ENCODE data around the gene SMURF2.

The SMURF2 gene

DNA sequence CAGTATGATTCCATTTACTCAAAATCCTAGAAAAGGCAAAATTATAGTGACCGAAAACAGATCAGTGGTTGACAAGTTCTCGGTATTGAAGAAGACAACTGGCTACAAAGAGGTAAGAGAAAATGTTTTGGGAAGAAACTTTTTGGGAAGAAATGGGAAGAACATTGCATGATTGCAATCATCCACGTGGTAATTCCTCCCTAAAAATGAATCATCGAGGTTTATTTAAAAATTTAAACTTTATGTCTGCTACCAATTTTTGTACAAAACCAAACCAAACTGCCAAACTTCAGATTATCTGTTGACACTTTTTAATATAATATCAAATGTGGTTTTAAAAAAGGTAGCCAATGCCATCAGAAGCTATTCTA is 8.1 kb downstream of the SMURF2 start:
- Histone ChIP-seq H3K4me1 (peaks cover 0 to 52% (median 12%) of the 10 kb centered on the region in 4 donors), H3K27me3 (no peaks in the 10 kb centered on the region), H3K4me3 (no peak overlapping the region), H3K9me3 (no peaks in the 10 kb centered on the region), H3K36me3 (no peaks in the 10 kb centered on the region), H3K27ac (no peak overlapping the region)
- TF ChIP-seq, protein P1, sequence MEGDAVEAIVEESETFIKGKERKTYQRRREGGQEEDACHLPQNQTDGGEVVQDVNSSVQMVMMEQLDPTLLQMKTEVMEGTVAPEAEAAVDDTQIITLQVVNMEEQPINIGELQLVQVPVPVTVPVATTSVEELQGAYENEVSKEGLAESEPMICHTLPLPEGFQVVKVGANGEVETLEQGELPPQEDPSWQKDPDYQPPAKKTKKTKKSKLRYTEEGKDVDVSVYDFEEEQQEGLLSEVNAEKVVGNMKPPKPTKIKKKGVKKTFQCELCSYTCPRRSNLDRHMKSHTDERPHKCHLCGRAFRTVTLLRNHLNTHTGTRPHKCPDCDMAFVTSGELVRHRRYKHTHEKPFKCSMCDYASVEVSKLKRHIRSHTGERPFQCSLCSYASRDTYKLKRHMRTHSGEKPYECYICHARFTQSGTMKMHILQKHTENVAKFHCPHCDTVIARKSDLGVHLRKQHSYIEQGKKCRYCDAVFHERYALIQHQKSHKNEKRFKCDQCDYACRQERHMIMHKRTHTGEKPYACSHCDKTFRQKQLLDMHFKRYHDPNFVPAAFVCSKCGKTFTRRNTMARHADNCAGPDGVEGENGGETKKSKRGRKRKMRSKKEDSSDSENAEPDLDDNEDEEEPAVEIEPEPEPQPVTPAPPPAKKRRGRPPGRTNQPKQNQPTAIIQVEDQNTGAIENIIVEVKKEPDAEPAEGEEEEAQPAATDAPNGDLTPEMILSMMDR (IDR thresholded peaks at IDR 0.05), result no peak
- DNase-seq, result no peak
- intact Hi-C loops (cut with DNase I; ENCODE audit: low total_unique reads), result no loop called here

DNA sequence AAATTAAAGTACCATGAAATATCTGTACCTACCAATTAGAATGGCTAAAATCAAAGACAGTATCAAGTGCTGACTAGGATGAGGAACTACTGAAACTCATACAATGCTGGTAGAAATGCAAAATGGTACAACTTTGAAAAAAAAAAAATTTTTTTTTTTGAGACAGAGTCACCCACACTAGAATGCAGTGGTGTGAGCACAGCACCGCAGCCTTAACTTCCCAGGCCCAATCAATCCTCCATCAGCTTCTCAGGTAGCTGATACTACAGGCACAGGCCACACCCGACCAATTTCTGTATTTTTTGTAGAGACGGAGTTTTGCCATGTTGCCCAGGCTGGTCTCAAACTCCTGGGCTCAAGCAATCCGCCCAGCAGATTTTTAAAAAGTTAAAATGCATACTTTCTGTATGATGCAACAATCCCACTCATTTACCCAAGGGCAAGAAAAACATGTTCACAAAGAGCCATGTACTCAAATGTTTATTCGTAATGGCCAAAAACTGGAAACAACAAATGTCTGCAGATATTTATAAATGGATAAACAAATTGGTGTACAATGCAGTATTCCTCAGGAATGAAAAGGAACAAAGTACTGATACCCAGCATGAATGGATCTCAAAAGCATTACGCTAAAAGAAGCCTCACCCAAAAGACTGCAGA is 8.7 kb downstream of the SMURF2 start:
- intact Hi-C loops (cut with DNase I; ENCODE audit: low total_unique reads), result no loop called here
- Histone ChIP-seq H3K4me1 (peaks cover 0 to 54% (median 12%) of the 10 kb centered on the region in 4 donors), H3K4me3 (no peak overlapping the region), H3K27ac (no peak overlapping the region), H3K36me3 (no peaks in the 10 kb centered on the region), H3K9me3 (no peaks in the 10 kb centered on the region), H3K27me3 (no peaks in the 10 kb centered on the region)
- TF ChIP-seq, protein P1 (IDR thresholded peaks at IDR 0.05), result no peak
- DNase-seq, result no peak

DNA sequence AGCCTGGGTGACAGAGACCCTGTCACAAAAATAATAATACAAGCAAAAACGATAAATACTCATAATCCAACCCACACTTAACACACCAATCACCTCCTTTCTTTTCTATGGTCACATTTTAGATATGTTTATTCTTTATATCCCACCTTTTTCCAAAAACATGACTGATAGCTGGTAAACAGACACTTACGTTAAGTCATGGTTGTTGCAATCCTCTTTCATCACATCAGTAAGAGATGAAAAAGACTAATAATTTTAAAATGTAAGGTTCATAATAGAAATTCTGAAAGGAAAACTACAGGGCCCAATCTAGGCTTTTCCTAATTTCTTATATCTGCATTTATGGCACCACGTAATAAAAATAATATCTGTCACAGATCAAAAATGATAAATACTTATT is 10.2 kb downstream of the SMURF2 start:
- H3K4me3 ChIP-seq, result no peak overlapping the region
- DNase-seq, result no peak
- H3K9me3 ChIP-seq, result no peaks in the 10 kb centered on the region
- H3K27me3 ChIP-seq, result no peaks in the 10 kb centered on the region
- TF ChIP-seq, protein P1 (IDR thresholded peaks at IDR 0.05), result no peak
- intact Hi-C loops (cut with DNase I; ENCODE audit: low total_unique reads), result no loop called here
- H3K4me1 ChIP-seq, result peaks cover 0 to 40% (median 5%) of the 10 kb centered on the region in 4 donors
- H3K27ac ChIP-seq, result no peak overlapping the region
- H3K36me3 ChIP-seq, result no peaks in the 10 kb centered on the region

DNA sequence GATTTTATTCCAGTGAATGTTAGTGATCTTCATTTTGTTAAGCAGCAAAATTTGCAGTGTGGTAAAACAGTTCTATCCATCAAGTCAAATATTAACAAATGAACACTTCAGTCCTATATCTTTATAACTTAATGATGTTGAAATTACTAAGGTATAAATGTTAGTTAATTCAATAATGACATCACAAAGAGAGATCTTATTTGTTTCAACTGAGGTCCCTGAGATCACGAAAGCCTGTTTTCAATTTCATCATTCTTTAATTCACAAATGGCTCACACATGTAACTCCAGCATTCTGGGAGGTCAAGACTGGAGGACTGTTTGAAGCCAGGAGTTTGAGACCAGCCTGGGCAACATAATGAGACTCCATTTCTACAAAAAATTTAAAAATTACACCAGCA is 13.9 kb downstream of the SMURF2 start:
- Histone ChIP-seq H3K9me3 (no peaks in the 10 kb centered on the region), H3K4me3 (no peak overlapping the region), H3K27me3 (no peaks in the 10 kb centered on the region), H3K27ac (no peak overlapping the region), H3K36me3 (peaks cover 0 to under 1% (median 0%) of the 10 kb centered on the region in 3 donors), H3K4me1 (peaks cover 0 to 27% (median 2%) of the 10 kb centered on the region in 4 donors)
- intact Hi-C loops (cut with DNase I; ENCODE audit: low total_unique reads), result no loop called here
- TF ChIP-seq, protein P1 (IDR thresholded peaks at IDR 0.05), result no peak
- DNase-seq, result no peak

DNA sequence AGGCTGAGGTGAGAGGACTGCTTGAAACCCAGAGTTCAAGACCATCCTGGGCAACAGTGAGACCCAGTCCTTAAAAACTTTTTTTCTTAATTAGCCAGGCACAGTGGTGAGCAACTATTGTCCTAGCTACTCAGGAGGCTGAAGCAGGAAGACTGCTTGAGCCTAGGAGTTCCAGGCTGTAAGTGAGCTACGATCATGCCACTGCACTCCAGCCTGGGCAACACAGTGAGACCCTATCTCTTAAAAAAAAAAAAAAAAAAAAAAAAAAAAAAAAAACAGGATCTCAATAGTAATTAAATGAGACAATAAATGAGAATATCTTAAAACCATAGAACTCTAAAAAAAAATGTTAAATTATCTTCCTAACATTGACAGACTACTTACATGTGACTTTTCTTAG is 14.3 kb downstream of the SMURF2 start:
- Histone ChIP-seq H3K4me3 (no peak overlapping the region), H3K27me3 (no peaks in the 10 kb centered on the region), H3K4me1 (peaks cover 0 to 23% (median 2%) of the 10 kb centered on the region in 4 donors), H3K36me3 (peaks cover 0 to 4% (median 0%) of the 10 kb centered on the region in 3 donors), H3K27ac (no peak overlapping the region), H3K9me3 (no peaks in the 10 kb centered on the region)
- DNase-seq, result no peak
- intact Hi-C loops (cut with DNase I; ENCODE audit: low total_unique reads), result no loop called here
- TF ChIP-seq, protein P1 (IDR thresholded peaks at IDR 0.05), result no peak

Data from tibial artery (tissue), 4 donors.